Measurements from ENCODE around the gene ZNF74.
"Not testable (repeated sequence)": the region's sequence is repeated elsewhere in the genome, so short reads cannot be mapped to it uniquely, and the experiment has no call there.

Gene ZNF74

GRCh38 chr22:20408891-20409290 is 14.9 kb downstream of the ZNF74 start:
- TF ChIP-seq, protein P1, sequence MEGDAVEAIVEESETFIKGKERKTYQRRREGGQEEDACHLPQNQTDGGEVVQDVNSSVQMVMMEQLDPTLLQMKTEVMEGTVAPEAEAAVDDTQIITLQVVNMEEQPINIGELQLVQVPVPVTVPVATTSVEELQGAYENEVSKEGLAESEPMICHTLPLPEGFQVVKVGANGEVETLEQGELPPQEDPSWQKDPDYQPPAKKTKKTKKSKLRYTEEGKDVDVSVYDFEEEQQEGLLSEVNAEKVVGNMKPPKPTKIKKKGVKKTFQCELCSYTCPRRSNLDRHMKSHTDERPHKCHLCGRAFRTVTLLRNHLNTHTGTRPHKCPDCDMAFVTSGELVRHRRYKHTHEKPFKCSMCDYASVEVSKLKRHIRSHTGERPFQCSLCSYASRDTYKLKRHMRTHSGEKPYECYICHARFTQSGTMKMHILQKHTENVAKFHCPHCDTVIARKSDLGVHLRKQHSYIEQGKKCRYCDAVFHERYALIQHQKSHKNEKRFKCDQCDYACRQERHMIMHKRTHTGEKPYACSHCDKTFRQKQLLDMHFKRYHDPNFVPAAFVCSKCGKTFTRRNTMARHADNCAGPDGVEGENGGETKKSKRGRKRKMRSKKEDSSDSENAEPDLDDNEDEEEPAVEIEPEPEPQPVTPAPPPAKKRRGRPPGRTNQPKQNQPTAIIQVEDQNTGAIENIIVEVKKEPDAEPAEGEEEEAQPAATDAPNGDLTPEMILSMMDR (IDR thresholded peaks at IDR 0.05; ENCODE audit: low read depth, low read length): no peak
- H3K4me3 ChIP-seq (ENCODE audit: low read depth, low read length): no peak overlapping the region
- in situ Hi-C loops (cut with HindIII; ENCODE audit: low sequenced_read_pairs): no loop called here
- DNase-seq (ENCODE audit: low read depth, low spot score): no peak

- in situ Hi-C loops (cut with HindIII; ENCODE audit: low sequenced_read_pairs); DNase-seq (ENCODE audit: low read depth, low spot score); H3K4me3 ChIP-seq (ENCODE audit: low read depth, low read length): not testable (repeated sequence)
Measured at GRCh38 chr22:20409385-20409784, 15.4 kb downstream of the ZNF74 start.

DNA sequence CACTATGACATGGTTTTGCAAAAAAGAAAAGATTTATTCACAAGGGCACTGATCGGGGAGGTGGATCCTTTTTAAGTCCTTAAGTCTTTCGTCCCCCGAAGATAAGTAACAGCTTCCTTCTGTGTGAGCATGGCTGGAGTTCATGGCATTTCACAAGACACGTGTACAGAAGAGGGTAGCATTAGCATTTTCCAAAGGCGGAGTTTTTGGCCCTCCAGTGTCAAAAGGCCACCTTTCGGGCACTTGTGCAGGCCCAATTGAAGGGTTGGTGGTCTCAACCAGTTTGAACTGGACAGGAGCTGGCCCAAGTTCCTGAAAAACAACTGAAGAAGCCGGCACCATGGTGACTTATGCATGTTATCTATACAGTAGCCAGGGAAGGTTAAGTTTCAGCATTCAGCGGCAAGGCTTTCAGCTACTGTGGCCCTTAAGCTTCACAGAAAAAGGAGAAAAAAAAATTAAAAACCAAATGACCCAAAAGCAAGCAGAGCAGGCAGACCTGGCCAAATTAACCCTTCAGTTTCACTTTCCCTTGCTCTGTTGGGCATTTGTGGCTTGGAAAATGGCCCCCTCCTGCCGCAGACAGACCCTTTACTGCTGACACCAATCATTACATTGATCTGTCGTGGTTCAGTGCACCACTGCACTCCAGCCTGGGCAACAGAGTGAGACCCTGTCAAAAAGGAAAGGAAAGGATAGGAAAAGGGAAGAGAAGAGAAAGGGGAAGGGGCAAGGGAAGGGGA is 18.7 kb downstream of the ZNF74 start:
- in situ Hi-C loops (cut with HindIII; ENCODE audit: low sequenced_read_pairs): no loop called here
- DNase-seq (ENCODE audit: low read depth, low spot score): no peak
- TF ChIP-seq, protein P1 (IDR thresholded peaks at IDR 0.05; ENCODE audit: low read depth, low read length): no peak
- H3K4me3 ChIP-seq (ENCODE audit: low read depth, low read length): no peak overlapping the region

GRCh38 chr22:20413217-20414058 is 19.5 kb downstream of the ZNF74 start:
- in situ Hi-C loops (cut with HindIII; ENCODE audit: low sequenced_read_pairs): no loop called here
- no peak for DNase-seq (ENCODE audit: low read depth, low spot score)
- TF ChIP-seq, protein P1 (IDR thresholded peaks at IDR 0.05; ENCODE audit: low read depth, low read length): no peak
- H3K4me3 ChIP-seq (ENCODE audit: low read depth, low read length): no peak overlapping the region

DNA sequence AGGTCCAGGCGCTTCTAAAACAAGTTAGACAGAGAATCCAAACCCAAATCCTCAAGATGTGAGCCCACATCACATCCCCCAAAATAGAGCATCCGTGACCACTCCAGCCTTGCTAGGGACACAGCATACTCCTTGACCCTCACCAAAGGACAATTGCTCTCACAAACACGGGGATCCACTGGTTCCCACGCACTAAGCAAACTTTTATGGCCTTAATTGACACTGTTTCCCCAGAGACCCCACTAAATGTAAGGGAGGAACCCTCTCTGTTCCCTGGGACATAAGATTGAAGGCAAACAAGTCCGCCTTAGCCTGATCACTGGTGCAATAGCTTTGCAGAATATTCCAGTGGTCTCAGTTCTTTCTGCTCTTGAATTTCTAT is 20.1 kb downstream of the ZNF74 start:
- TF ChIP-seq, protein P1 (IDR thresholded peaks at IDR 0.05; ENCODE audit: low read depth, low read length): no peak
- DNase-seq (ENCODE audit: low read depth, low spot score): no peak
- H3K4me3 ChIP-seq (ENCODE audit: low read depth, low read length): no peak overlapping the region
- in situ Hi-C loops (cut with HindIII; ENCODE audit: low sequenced_read_pairs): no loop called here

GRCh38 chr22:20414450-20414849 is 20.5 kb downstream of the ZNF74 start:
- in situ Hi-C loops (cut with HindIII; ENCODE audit: low sequenced_read_pairs): no loop called here
- TF ChIP-seq, protein P1 (IDR thresholded peaks at IDR 0.05; ENCODE audit: low read depth, low read length): no peak

GRCh38 chr22:20415241-20415640 is 21.3 kb downstream of the ZNF74 start:
- in situ Hi-C loops (cut with HindIII; ENCODE audit: low sequenced_read_pairs); H3K4me3 ChIP-seq (ENCODE audit: low read depth, low read length); DNase-seq (ENCODE audit: low read depth, low spot score): not testable (repeated sequence)

More at GRCh38 chr22:20414450-20414849, 20.5 kb downstream of the ZNF74 start:
- DNase-seq (ENCODE audit: low read depth, low spot score): no peak
- H3K4me3 ChIP-seq (ENCODE audit: low read depth, low read length): no peak overlapping the region

GRCh38 chr22:20415699-20416098 is 21.7 kb downstream of the ZNF74 start:
- H3K4me3 ChIP-seq (ENCODE audit: low read depth, low read length); DNase-seq (ENCODE audit: low read depth, low spot score); in situ Hi-C loops (cut with HindIII; ENCODE audit: low sequenced_read_pairs): not testable (repeated sequence)
